Heart left ventricle (tissue), 16 donors: ENCODE measurements around the gene CYB5A. TPM values are rescaled to one million over a fixed set of nuclear protein-coding genes. Genes with fewer than 3 reads are reported as not detected.
A peak's percentile ranks its signal among the peaks of the same experiment; 100 is the strongest.

Experiments
- ATAC-seq, 4 donors: fragments of 200-7000 bp; cut with Tn5 transposase; one replicate each; pipeline ENCODE4 v1.9.1; 2020 to 2022; ENCODE audit warnings: moderate library complexity in 4 of 4, mild to moderate bottlenecking in 3 of 4, moderate number of reproducible peaks in 1 of 4
- DNase-seq, 5 donors: peaks; one replicate each; pipeline ENCODE4 v3.0.0-alpha.2; 2020
- H3K27ac ChIP-seq, 12 donors: fragments of 200-600 bp; sonication (generic) in 4 of 12; one replicate each; pipeline versions ENCODE4 v1.5.0 to v1.8.0; 2016 to 2022; ENCODE audit warnings: mild to moderate bottlenecking in 2 of 12
- H3K27me3 ChIP-seq, 9 donors: fragments of 200-600 bp; sonication (generic) in 2 of 9; one replicate each; pipeline versions ENCODE4 v1.5.1 to v1.8.0; 2016 to 2022; ENCODE audit warnings: mild to moderate bottlenecking in 3 of 9
- H3K36me3 ChIP-seq, 9 donors: fragments of 200-600 bp; sonication (generic) in 2 of 9; one replicate each; pipeline versions ENCODE4 v1.5.0 to v1.8.0; 2018 to 2022; ENCODE audit warnings: mild to moderate bottlenecking in 2 of 9
- H3K4me1 ChIP-seq, 12 donors: fragments of 200-600 bp; sonication (generic) in 4 of 12; one replicate each; pipeline versions ENCODE4 v1.5.0 to v1.8.0; 2016 to 2022; ENCODE audit warnings: mild to moderate bottlenecking in 3 of 12
- H3K4me3 ChIP-seq, 12 donors: fragments of 200-600 bp; sonication (generic) in 4 of 12; one replicate each; pipeline versions ENCODE4 v1.5.0 to v1.8.0; 2017 to 2022; ENCODE audit warnings: mild to moderate bottlenecking in 9 of 12, moderate library complexity in 4 of 12
- H3K9me3 ChIP-seq, 12 donors: fragments of 200-600 bp; sonication (generic) in 4 of 12; one replicate each; pipeline versions ENCODE4 v1.5.0 to v1.8.0; 2016 to 2022; ENCODE audit warnings: mild to moderate bottlenecking in 1 of 12
- CTCF ChIP-seq, 12 donors: fragments of 200-600 bp; sonication (generic) in 4 of 12; IDR thresholded peaks; one replicate each; pipeline versions ENCODE4 v1.5.0 to v1.8.0; 2018 to 2022; ENCODE audit warnings: antibody characterized with exemption in 12 of 12, mild to moderate bottlenecking in 5 of 12
- POLR2A ChIP-seq, 2 donors: fragments of 450-650 bp; IDR thresholded peaks; one replicate each; pipeline ENCODE4 v1.6.1; 2017; ENCODE audit warnings: antibody characterized with exemption in 2 of 2, mild to moderate bottlenecking in 2 of 2, moderate library complexity in 2 of 2
- WGBS, 4 donors: extraction: QIAGEN DNeasy Blood & Tissue Kit in 2 of 4; methylation state at CpG; one replicate each; pipeline versions ENCODE4 v1.1.5 to v1.1.7; 2013 to 2018; 5-methylcytosine and 5-hydroxymethylcytosine counted together
- intact Hi-C, 10 donors: fragments of 100-400 bp; cut with DNase I; formaldehyde crosslinking; loops; one replicate each; pipeline versions ENCODE4 v1.11.1 to v1.14.2; 2022
- polyA plus RNA-seq, 2 donors: library from polyadenylated mRNA; stranded (reverse); fragments of 200-250 nt; gene quantifications; one replicate each; pipeline ENCODE4 v1.2.3, GENCODE V29; 2013
- total RNA-seq, 9 donors: library from RNA; depleted of rRNA in 2 of 9; stranded (reverse); fragments of >200 nt in 2 of 9; fragmentation: NEBNext Ultra II Directional in 3 of 9; extraction: Animal tissue kit (Norgen Biotek cat#: 25700) in 3 of 9; gene quantifications; one replicate each; pipeline versions ENCODE4 v1.1.0 to v1.2.4, GENCODE V29; 2016 to 2023
- donor health status: ischemic (EF 13 %, LVEDD 7.1; RV severe dilation, severe dysfunction).
- donor health status: healthy with polysubstance abuse.
- donor health status: DM: no; HTN: yes; CAD: no.
- donor health status: DM: no; HTN: no; CAD: no.
- donor health status: ischemic (EF 25% LVEDD 6.9; RV normal size, moderate dysfunction).
- donor health status: ischemic (EF 25% LVEDD 5.7; RV mildly dilated, moderate dysfunction).
- donor health status: healthy.
- donor health status: DM: yes; HTN: yes; CAD: no.
- donor health status: ischemic (EF 35%, LVEDD 5.7; RV mildly dilated, moderate dysfunction).
- donor health status: nonischemic (EF 11% LVEDD 7.7; RV severe dilation, severe dysfunction).
- donor health status: DM: yes; HTN: yes; CAD: no.
- donor health status: PGD.
- donor health status: ischemic (EF 29% LVEDD 5.4; RV normal size, mild dysfunction).
- donor health status: nonischemic (EF 23%, LVEDD 6.1; RV moderate dilation, normal function).

The CYB5A gene
- total and polyA plus RNA-seq, 11 donors: 46.5 to 146 (median 82.6) TPM

GRCh38 chr18:74276609-74277008 is 15.2 kb downstream of the CYB5A start:
- peaks cover 10 to 65% (median 36%) of the 10 kb centered on the region in 12 donors for H3K4me1 ChIP-seq

GRCh38 chr18:74275736-74276135 is 16.0 kb downstream of the CYB5A start:
- ATAC-seq (no peak), DNase-seq (no peak)
- Histone ChIP-seq H3K36me3 (peaks cover 0 to 6% (median 0%) of the 10 kb centered on the region in 9 donors), H3K27me3 (no peaks in the 10 kb centered on the region), H3K9me3 (no peaks in the 10 kb centered on the region), H3K27ac (peak overlapping the region in 1 of 12 donors; percentile 19), H3K4me1 (peaks cover 6 to 57% (median 29%) of the 10 kb centered on the region in 12 donors), H3K4me3 (no peak overlapping the region)
- 87 to 96% (median 90%) methylated on average over 11 of the region's 11 CpGs for WGBS, 4 donors
- TF ChIP-seq POLR2A (IDR thresholded peaks at IDR 0.05): no peak
- no peak for TF ChIP-seq CTCF (IDR thresholded peaks at IDR 0.05)
- intact Hi-C loops: no loop called here

More at GRCh38 chr18:74276609-74277008, 15.2 kb downstream of the CYB5A start:
- ATAC-seq (peak in 2 of 4 donors; percentile 21 to 23), DNase-seq (no peak)
- Histone ChIP-seq H3K4me3 (no peak overlapping the region), H3K9me3 (no peaks in the 10 kb centered on the region), H3K27ac (no peak overlapping the region), H3K36me3 (peaks cover 0 to 6% (median 0%) of the 10 kb centered on the region in 9 donors), H3K27me3 (no peaks in the 10 kb centered on the region)
- 57 to 63% (median 57%) methylated on average over 10 of the region's 10 CpGs for WGBS, 4 donors
- TF ChIP-seq CTCF (IDR thresholded peaks at IDR 0.05) (no peak), POLR2A (IDR thresholded peaks at IDR 0.05) (no peak)
- intact Hi-C loops: no loop called here

DNA sequence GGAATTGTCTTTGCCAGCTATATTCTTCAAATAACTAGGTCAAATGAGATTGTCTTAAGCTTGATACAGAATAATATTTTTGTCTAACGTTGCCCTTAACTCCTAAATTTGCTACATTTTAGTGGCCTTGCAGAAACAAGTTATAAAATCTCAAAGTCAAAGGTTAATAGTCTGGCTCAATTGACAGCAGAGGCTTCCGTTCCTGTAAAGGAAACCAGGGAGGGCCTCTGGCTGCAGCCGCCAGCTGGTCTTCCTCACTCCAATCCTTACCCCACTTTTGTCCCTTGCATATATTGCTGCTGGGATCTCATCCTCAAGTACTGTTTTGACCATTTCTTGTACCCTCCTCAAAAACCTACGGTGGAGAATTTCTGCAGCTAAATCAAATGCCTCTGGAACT is 17.1 kb downstream of the CYB5A start:
- Histone ChIP-seq H3K4me1 (peaks cover 6 to 65% (median 33%) of the 10 kb centered on the region in 12 donors), H3K27ac (no peak overlapping the region), H3K9me3 (no peaks in the 10 kb centered on the region), H3K4me3 (no peak overlapping the region), H3K27me3 (no peaks in the 10 kb centered on the region), H3K36me3 (peaks cover 0 to 6% (median 0%) of the 10 kb centered on the region in 9 donors)
- 49 to 62% (median 56%) methylated on average over 4 of the region's 4 CpGs for WGBS, 4 donors
- TF ChIP-seq POLR2A (IDR thresholded peaks at IDR 0.05) (no peak), CTCF (IDR thresholded peaks at IDR 0.05) (no peak)
- intact Hi-C loops: no loop called here
- no peak for DNase-seq
- ATAC-seq: no peak

GRCh38 chr18:74273394-74273793 is 18.4 kb downstream of the CYB5A start:
- H3K4me3 ChIP-seq: no peak overlapping the region
- peaks cover 0 to 71% (median 35%) of the 10 kb centered on the region in 12 donors for H3K4me1 ChIP-seq
- no peak for DNase-seq
- 25 to 63% (median 56%) methylated on average over 3 of the region's 3 CpGs for WGBS, 4 donors
- intact Hi-C loops: no loop called here
- H3K36me3 ChIP-seq: peaks cover 0 to 6% (median 0%) of the 10 kb centered on the region in 9 donors
- H3K9me3 ChIP-seq: no peaks in the 10 kb centered on the region
- no peak for TF ChIP-seq CTCF (IDR thresholded peaks at IDR 0.05)
- TF ChIP-seq POLR2A (IDR thresholded peaks at IDR 0.05): no peak
- no peaks in the 10 kb centered on the region for H3K27me3 ChIP-seq
- no peak for ATAC-seq
- H3K27ac ChIP-seq: no peak overlapping the region
